IPS DF 4.7 (cell line): ENCODE data around the gene KCNC4.

Experiments
- DNase-seq: peaks from one replicate; pipeline ENCODE4 v3.0.0-alpha.2; 2013; ENCODE audit warnings: low spot score; ENCODE audit errors: extremely low read depth

KCNC4 gene

GRCh38 chr1:110211496-110212168 lies 1.5 kb downstream of the KCNC4 start:
- no peak for DNase-seq

GRCh38 chr1:110212169-110213142 lies 2.3 kb downstream of the KCNC4 start:
- DNase-seq, result no peak

GRCh38 chr1:110213143-110213540 lies 3.0 kb downstream of the KCNC4 start:
- no peak for DNase-seq

- no peak for DNase-seq
Observed at GRCh38 chr1:110214454-110215404, 4.6 kb downstream of the KCNC4 start.

GRCh38 chr1:110215621-110216515 lies 5.8 kb downstream of the KCNC4 start:
- no peak for DNase-seq

GRCh38 chr1:110216844-110217444 lies 6.8 kb downstream of the KCNC4 start:
- no peak for DNase-seq

- no peak for DNase-seq
Observed at GRCh38 chr1:110218137-110218536, 8.0 kb downstream of the KCNC4 start.

GRCh38 chr1:110218739-110219138 lies 8.6 kb downstream of the KCNC4 start:
- DNase-seq, result no peak

- DNase-seq, result no peak
Observed at GRCh38 chr1:110220324-110220723, 10.2 kb downstream of the KCNC4 start.

- DNase-seq, result no peak
Observed at GRCh38 chr1:110221119-110221518, 11.0 kb downstream of the KCNC4 start.

GRCh38 chr1:110223127-110223526 lies 13.0 kb downstream of the KCNC4 start:
- no peak for DNase-seq

GRCh38 chr1:110223581-110223980 lies 13.5 kb downstream of the KCNC4 start:
- no peak for DNase-seq

GRCh38 chr1:110224240-110224995 lies 14.3 kb downstream of the KCNC4 start:
- no peak for DNase-seq

- no peak for DNase-seq
Observed at GRCh38 chr1:110225212-110225611, 15.1 kb downstream of the KCNC4 start.

- no peak for DNase-seq
Observed at GRCh38 chr1:110225756-110226404, 15.8 kb downstream of the KCNC4 start.

GRCh38 chr1:110227774-110228173 lies 17.7 kb downstream of the KCNC4 start:
- DNase-seq, result no peak

- no peak for DNase-seq
Observed at GRCh38 chr1:110228381-110228780, 18.3 kb downstream of the KCNC4 start.

- DNase-seq, result no peak
Observed at GRCh38 chr1:110228869-110229268, 18.8 kb downstream of the KCNC4 start.
